Fibroblast of mammary gland (primary cell): ENCODE data around the gene TBC1D1.

Experiments
- DNase-seq: peaks from one replicate; pipeline ENCODE4 v3.0.0-alpha.2; 2010; ENCODE audit warnings: low read depth
- H3K4me3 ChIP-seq: 2 replicates; pipeline ENCODE4 v1.5.1; 2011; ENCODE audit warnings: low read depth, mild to moderate bottlenecking, low read length, moderate library complexity; ENCODE audit not compliant: control insufficient read depth
- TF ChIP-seq, protein P1 (sequence below): conservative IDR thresholded peaks from 2 replicates; pipeline ENCODE4 v1.5.1; 2011; ENCODE audit warnings: low read depth, low read length, inconsistent platforms; ENCODE audit not compliant: control insufficient read depth, insufficient read depth

Gene TBC1D1

GRCh38 chr4:37960679-37961450 is 70.0 kb downstream of the TBC1D1 start:
- TF ChIP-seq, protein P1, sequence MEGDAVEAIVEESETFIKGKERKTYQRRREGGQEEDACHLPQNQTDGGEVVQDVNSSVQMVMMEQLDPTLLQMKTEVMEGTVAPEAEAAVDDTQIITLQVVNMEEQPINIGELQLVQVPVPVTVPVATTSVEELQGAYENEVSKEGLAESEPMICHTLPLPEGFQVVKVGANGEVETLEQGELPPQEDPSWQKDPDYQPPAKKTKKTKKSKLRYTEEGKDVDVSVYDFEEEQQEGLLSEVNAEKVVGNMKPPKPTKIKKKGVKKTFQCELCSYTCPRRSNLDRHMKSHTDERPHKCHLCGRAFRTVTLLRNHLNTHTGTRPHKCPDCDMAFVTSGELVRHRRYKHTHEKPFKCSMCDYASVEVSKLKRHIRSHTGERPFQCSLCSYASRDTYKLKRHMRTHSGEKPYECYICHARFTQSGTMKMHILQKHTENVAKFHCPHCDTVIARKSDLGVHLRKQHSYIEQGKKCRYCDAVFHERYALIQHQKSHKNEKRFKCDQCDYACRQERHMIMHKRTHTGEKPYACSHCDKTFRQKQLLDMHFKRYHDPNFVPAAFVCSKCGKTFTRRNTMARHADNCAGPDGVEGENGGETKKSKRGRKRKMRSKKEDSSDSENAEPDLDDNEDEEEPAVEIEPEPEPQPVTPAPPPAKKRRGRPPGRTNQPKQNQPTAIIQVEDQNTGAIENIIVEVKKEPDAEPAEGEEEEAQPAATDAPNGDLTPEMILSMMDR = no peak
- DNase-seq = no peak
- H3K4me3 ChIP-seq = no peak overlapping the region

- H3K4me3 ChIP-seq = no peak overlapping the region
- DNase-seq = no peak
- TF ChIP-seq, protein P1 = no peak
Measured at GRCh38 chr4:37964734-37965457, 74.0 kb downstream of the TBC1D1 start.

DNA sequence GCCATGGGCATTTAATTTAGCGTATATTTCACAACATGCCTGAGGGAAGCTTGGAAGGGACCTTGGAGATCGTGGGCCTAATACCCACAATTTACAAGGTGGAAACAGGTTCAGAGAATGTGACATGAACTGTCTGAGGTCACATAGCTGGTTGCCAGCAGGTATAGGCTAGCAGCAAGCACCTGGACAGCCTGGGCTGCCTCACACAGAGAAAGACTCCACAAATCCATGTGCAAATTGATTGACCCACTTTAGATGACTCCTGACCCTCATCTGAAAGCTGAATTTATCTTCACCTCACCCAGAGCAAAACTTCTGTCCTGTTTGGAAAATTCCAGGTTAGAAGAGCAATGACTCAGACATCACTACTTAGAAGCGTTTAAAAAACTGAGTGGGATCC is 75.2 kb downstream of the TBC1D1 start:
- no peak overlapping the region for H3K4me3 ChIP-seq
- DNase-seq = no peak
- TF ChIP-seq, protein P1 = no peak

- TF ChIP-seq, protein P1 = no peak
- H3K4me3 ChIP-seq = no peak overlapping the region
- no peak for DNase-seq
Measured at GRCh38 chr4:37967736-37968135, 76.9 kb downstream of the TBC1D1 start.

- TF ChIP-seq, protein P1 = no peak
- no peak for DNase-seq
- H3K4me3 ChIP-seq = no peak overlapping the region
Measured at GRCh38 chr4:37968747-37969146, 77.9 kb downstream of the TBC1D1 start.

DNA sequence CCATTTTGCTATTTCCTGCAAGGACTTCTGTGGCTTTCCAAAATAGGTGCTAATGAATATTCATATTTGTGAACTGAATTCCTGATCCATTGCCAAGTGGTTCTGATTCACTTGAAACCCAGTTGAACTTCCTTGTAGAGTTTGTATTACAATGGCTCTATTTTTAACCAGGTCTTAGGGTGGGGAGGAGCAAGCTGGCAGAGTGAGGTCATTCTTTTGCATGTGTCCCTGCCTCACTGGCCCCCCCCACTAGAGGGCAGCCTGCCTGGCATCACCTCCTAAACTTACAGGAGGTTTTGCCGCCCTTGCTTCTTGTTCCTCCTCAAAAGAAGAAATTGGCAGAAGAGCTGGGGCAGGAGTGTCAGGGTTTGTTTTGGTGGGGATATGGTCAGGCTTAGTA is 79.8 kb downstream of the TBC1D1 start:
- H3K4me3 ChIP-seq = no peak overlapping the region

More for the DNA sequence above, 79.8 kb downstream of the TBC1D1 start:
- peak; percentile 42 for DNase-seq
- TF ChIP-seq, protein P1 = peak; percentile 37
